T-helper 2 cell (primary cell): Measurements from ENCODE around the gene HOXB3.
A peak's percentile ranks its signal among the peaks of the same experiment; 100 is the strongest.

ENCODE experiments used
- DNase-seq, 5 experiments: peaks; one replicate each; pipeline versions ENCODE4 v3.0.0 to v3.0.0-alpha.2; 2012 to 2022

Gene HOXB3

GRCh38 chr17:48569674-48570324 is 20.2 kb downstream of the HOXB3 start:
- no peak for DNase-seq

GRCh38 chr17:48569240-48569582 is 20.8 kb downstream of the HOXB3 start:
- DNase-seq, result no peak

GRCh38 chr17:48568499-48569239 is 21.4 kb downstream of the HOXB3 start:
- DNase-seq, result no peak

GRCh38 chr17:48567646-48568354 is 22.2 kb downstream of the HOXB3 start:
- DNase-seq, result no peak

GRCh38 chr17:48567209-48567608 is 22.8 kb downstream of the HOXB3 start:
- DNase-seq, result no peak

GRCh38 chr17:48566717-48567116 is 23.3 kb downstream of the HOXB3 start:
- DNase-seq, result no peak

GRCh38 chr17:48565925-48566710 is 23.9 kb downstream of the HOXB3 start:
- no peak for DNase-seq

- DNase-seq, result no peak
Measured at GRCh38 chr17:48565022-48565554, 25.0 kb downstream of the HOXB3 start.

GRCh38 chr17:48564188-48565021 is 25.6 kb downstream of the HOXB3 start:
- no peak for DNase-seq

- DNase-seq, result no peak
Measured at GRCh38 chr17:48563867-48564187, 26.2 kb downstream of the HOXB3 start.

GRCh38 chr17:48563385-48563838 is 26.6 kb downstream of the HOXB3 start:
- no peak for DNase-seq

- no peak for DNase-seq
Measured at GRCh38 chr17:48562934-48563333, 27.1 kb downstream of the HOXB3 start.

- DNase-seq, result peak in 1 of 5 experiments; percentile 37
Measured at GRCh38 chr17:48561884-48562810, 27.9 kb downstream of the HOXB3 start.

- DNase-seq, result no peak
Measured at GRCh38 chr17:48559840-48560817, 29.9 kb downstream of the HOXB3 start.

GRCh38 chr17:48559122-48559839 is 30.8 kb downstream of the HOXB3 start:
- no peak for DNase-seq

GRCh38 chr17:48558831-48559121 is 31.3 kb downstream of the HOXB3 start:
- DNase-seq, result no peak

GRCh38 chr17:48558057-48558830 is 31.8 kb downstream of the HOXB3 start:
- DNase-seq, result no peak
